Lung (tissue), 12 donors: Measurements from ENCODE around the gene PPP6C. TPM values are rescaled to one million over a fixed set of nuclear protein-coding genes. Genes with fewer than 3 reads are reported as not detected.
A peak's percentile ranks its signal among the peaks of the same experiment; 100 is the strongest.
"Not testable (repeated sequence)": the region's sequence is repeated elsewhere in the genome, so short reads cannot be mapped to it uniquely, and the experiment has no call there.

ENCODE experiments used
- ATAC-seq: fragments of 200-7000 bp; cut with Tn5 transposase; one replicate; pipeline ENCODE4 v1.9.1; 2020; ENCODE audit warnings: moderate number of reproducible peaks; ENCODE audit not compliant: insufficient read depth, low FRiP score
- DNase-seq, 3 donors: peaks; one replicate each; pipeline ENCODE4 v3.0.0-alpha.2; 2013 to 2017
- H3K27ac ChIP-seq, 2 donors: one replicate each; pipeline ENCODE4 v1.5.1; 2013; ENCODE audit warnings: mild to moderate bottlenecking in 2 of 2, moderate library complexity in 2 of 2, control low read depth in 1 of 2, inconsistent platforms in 1 of 2, low read depth in 1 of 2, low read length in 1 of 2
- H3K27me3 ChIP-seq, 3 donors: one replicate each; pipeline ENCODE4 v1.5.1; 2013; ENCODE audit warnings: low read length in 2 of 3; ENCODE audit not compliant: control insufficient read depth in 3 of 3, insufficient read depth in 3 of 3
- H3K36me3 ChIP-seq, 4 donors: one replicate each; pipeline ENCODE4 v1.5.1; 2013; ENCODE audit warnings: low read length in 4 of 4, mild to moderate bottlenecking in 1 of 4, moderate library complexity in 1 of 4; ENCODE audit not compliant: control insufficient read depth in 4 of 4, insufficient read depth in 4 of 4
- H3K4me1 ChIP-seq, 5 donors: one replicate each; pipeline ENCODE4 v1.5.1; 2013; ENCODE audit warnings: low read length in 5 of 5, mild to moderate bottlenecking in 2 of 5, moderate library complexity in 1 of 5; ENCODE audit not compliant: control insufficient read depth in 5 of 5, insufficient read depth in 5 of 5
- H3K4me3 ChIP-seq: one replicate; pipeline ENCODE4 v1.5.1; 2013; ENCODE audit warnings: mild to moderate bottlenecking, control low read depth, moderate library complexity
- H3K9ac ChIP-seq, 2 donors: one replicate each; pipeline ENCODE4 v1.5.1; 2013; ENCODE audit warnings: low read length in 2 of 2, control low read depth in 1 of 2; ENCODE audit not compliant: insufficient read depth in 1 of 2
- H3K9me3 ChIP-seq, 4 donors: one replicate each; pipeline ENCODE4 v1.5.1; 2013; ENCODE audit warnings: low read length in 3 of 4, mild to moderate bottlenecking in 1 of 4, moderate library complexity in 1 of 4; ENCODE audit not compliant: control insufficient read depth in 4 of 4, insufficient read depth in 3 of 4
- WGBS, 2 donors: extraction: QIAGEN DNeasy Blood & Tissue Kit; methylation state at CpG; one replicate each; pipeline ENCODE4 v1.1.7; 2013; 5-methylcytosine and 5-hydroxymethylcytosine counted together
- polyA plus RNA-seq, 2 donors: library from polyadenylated mRNA; stranded (reverse); fragments of 200-250 nt; gene quantifications; one replicate each; pipeline ENCODE4 v1.2.1, GENCODE V29; 2013
- total RNA-seq, 2 donors: library from RNA; depleted of rRNA in 1 of 2; stranded (reverse); fragments of >200 nt in 1 of 2; gene quantifications; one replicate each; pipeline ENCODE4 v1.2.1, GENCODE V29; 2014 to 2021
- TF ChIP-seq, protein P1 (sequence below): IDR thresholded peaks from 2 replicates; pipeline ENCODE4 v1.5.1; 2012; ENCODE audit warnings: mild to moderate bottlenecking; ENCODE audit errors: control extremely low read depth, extremely low read depth
- donor health status: control.
- donor health status: control.
- donor health status: Bipolar disorder and iron deficiency.
- donor health status: healthy.
- donor health status: DM: yes; HTN: yes; CAD: no.

PPP6C gene
- total and polyA plus RNA-seq, 4 donors, result 20.8 to 37.0 (median 25.4) TPM

DNA sequence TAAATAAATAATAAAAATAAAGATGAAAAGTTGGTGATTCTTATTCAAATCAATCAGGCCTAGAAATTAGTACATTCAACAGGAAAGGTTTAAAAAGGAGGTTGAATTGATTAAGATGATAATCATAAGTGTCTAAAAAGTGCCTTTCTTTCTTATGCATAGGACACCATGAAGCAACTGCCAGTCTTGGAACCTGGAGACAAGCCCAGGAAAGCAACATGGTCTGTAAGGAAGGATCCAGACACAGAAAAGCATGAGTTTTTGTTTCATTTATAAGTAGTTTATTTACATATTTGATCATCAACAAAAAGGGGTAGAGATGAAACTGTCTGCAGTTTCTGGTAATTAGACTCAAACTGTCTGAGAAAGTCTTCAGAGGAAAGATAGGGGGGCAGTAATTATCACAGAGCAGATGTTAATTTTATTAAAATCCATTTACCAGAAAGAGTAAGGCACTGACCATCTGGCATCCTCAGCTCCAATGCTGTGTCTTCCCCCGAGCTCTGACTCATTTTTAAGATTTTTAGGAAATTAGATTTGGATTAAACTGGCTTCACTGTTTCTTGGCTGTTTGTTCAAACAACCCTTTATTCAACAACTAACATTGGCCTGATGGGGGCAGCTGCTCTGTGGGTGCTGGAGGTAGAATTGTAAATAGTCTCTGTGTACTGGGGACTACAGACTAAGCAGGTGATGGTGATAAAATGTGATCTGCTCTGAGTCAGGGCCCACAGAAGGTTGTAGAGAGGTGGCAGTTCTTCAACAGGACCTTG is 13.4 kb upstream of the PPP6C start:
- Histone ChIP-seq H3K4me1 (peaks cover 0 to 3% (median 0%) of the 10 kb centered on the region in 5 donors), H3K9ac (no peak overlapping the region), H3K27ac (no peak overlapping the region), H3K4me3 (no peak overlapping the region), H3K27me3 (no peaks in the 10 kb centered on the region), H3K9me3 (no peaks in the 10 kb centered on the region), H3K36me3 (peaks cover 0 to 14% (median 7%) of the 10 kb centered on the region in 4 donors)
- WGBS, 2 donors, result 93 to 95% methylated on average over 1 of the region's 1 CpG
- DNase-seq (no peak), ATAC-seq (no peak)
- TF ChIP-seq, protein P1, sequence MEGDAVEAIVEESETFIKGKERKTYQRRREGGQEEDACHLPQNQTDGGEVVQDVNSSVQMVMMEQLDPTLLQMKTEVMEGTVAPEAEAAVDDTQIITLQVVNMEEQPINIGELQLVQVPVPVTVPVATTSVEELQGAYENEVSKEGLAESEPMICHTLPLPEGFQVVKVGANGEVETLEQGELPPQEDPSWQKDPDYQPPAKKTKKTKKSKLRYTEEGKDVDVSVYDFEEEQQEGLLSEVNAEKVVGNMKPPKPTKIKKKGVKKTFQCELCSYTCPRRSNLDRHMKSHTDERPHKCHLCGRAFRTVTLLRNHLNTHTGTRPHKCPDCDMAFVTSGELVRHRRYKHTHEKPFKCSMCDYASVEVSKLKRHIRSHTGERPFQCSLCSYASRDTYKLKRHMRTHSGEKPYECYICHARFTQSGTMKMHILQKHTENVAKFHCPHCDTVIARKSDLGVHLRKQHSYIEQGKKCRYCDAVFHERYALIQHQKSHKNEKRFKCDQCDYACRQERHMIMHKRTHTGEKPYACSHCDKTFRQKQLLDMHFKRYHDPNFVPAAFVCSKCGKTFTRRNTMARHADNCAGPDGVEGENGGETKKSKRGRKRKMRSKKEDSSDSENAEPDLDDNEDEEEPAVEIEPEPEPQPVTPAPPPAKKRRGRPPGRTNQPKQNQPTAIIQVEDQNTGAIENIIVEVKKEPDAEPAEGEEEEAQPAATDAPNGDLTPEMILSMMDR, result no peak

DNA sequence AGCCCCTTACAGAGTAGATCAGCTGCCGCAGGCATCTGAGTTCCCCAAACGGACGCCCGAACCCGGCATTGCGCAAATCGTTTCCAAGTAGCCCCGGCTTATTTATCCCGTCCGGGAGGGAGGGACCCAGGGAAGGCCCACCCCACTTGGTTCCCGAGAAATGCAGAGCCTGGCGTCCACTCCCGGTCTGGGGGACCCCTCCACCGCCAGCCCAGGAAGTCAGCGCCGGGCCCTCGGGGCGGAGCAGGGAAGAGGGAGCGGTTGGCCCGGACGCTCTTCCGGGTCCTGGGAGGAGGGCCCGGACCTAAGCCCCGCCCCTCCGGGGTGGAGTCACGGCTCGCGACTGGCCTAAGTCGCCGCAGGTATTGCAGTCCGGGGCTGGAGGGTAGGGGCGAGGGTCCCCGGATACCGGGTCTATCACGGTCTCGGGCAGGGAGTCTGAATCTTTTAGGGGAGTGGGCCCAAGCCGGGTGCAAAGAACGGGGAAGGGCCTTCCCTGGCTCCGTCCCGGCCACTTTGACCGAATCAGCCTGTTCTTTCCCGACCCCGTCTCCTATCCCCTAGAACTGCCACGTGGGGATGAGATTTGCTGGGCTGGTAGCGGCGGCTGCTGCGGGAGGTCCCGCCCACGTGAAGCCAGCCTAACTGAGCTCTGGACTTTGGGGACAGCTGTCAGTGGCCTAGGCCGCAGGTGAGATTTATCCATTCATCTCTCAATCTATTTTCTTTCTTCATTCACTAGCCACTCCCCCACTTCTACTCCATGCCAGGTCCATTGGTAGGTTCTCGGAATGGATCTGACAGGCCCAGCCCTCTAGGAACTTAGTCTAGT is 10.8 kb upstream of the PPP6C start, which contains the start of gene RABEPK:
Gene RABEPK, plus strand, starts transcription at position 327 of the 832 bp plus-strand sequence. CDS start 2,472 bp downstream, outside the sequence.
- Histone ChIP-seq H3K4me3 (peak within 1 kb of the TSS; percentile 78), H3K27ac (peak within 1 kb of the TSS; percentile 96 to 99), H3K9me3 (no peaks in the 10 kb centered on the region), H3K36me3 (peaks cover 0 to 7% (median 2%) of the 10 kb centered on the region in 4 donors), H3K27me3 (no peaks in the 10 kb centered on the region), H3K9ac (peak within 1 kb of the TSS in 1 of 2 donors; percentile 61), H3K4me1 (peaks cover 0 to 3% (median 0%) of the 10 kb centered on the region in 5 donors)
- TF ChIP-seq, protein P1, result no peak
- 1% methylated on average over 49 to 51 of the region's 51 CpGs for WGBS, 2 donors
- ATAC-seq, result peak; percentile 99
- peak; percentile 95 to 97 (median 97) for DNase-seq

DNA sequence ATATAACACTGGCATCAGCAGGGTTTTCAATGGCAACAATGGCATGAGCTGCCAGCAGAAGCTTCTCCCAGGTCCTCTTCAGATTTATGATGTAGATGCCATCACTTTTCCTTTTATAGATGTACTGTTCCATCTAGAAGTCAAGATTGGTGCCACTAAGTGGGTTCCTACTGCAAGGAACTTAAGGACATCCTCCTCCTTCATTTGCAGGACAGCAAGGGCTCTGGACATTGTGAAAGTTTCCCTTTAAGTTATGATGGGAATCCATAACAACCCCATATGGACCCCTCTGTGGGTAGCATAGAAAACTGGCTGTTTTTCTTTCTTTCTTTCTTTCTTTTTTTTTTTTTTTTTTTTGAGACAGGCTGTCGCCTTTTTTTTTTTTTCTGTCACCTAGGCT is 6.0 kb upstream of the PPP6C start:
- not testable (repeated sequence) for ATAC-seq, DNase-seq, H3K9ac ChIP-seq, H3K4me1 ChIP-seq, H3K27ac ChIP-seq, H3K36me3 ChIP-seq, H3K9me3 ChIP-seq, H3K27me3 ChIP-seq, H3K4me3 ChIP-seq
- 100% methylated on average over 1 of the region's 1 CpG; no CpG with 5 or more reads in 1 of the 2 donors for WGBS, 2 donors

DNA sequence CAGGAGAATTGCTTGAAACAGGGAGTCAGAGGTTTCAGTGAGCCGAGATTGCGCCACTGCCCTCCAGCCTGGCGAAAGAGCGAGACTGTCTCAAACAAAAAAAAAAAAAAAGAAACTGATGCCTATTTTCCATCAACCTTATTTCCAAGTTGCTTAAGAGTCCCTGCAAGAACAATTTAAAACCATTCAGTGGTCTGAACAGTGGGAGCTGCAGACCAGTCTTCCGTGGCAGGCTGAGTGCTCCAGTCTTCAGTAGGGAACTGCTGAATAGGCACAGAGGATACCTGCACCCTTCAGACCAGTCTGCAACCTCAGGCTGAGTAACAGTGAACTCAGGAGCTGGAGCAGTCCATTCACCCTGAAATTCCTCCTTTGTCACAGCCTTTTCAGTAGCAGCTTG is 4.9 kb upstream of the PPP6C start:
- not testable (repeated sequence) for H3K9me3 ChIP-seq, H3K27ac ChIP-seq, H3K4me1 ChIP-seq, H3K27me3 ChIP-seq, H3K9ac ChIP-seq, DNase-seq, H3K4me3 ChIP-seq, H3K36me3 ChIP-seq, ATAC-seq
- 77 to 85% methylated on average over 5 of the region's 5 CpGs for WGBS, 2 donors
